Measurements from ENCODE around the gene STK4. TPM values are rescaled to one million over a fixed set of nuclear protein-coding genes. Genes with fewer than 3 reads are reported as not detected.
A peak's percentile ranks its signal among the peaks of the same experiment; 100 is the strongest.

Gene STK4
- total RNA-seq, result 100 to 1,000 TPM; 157 to 264 TPM

DNA sequence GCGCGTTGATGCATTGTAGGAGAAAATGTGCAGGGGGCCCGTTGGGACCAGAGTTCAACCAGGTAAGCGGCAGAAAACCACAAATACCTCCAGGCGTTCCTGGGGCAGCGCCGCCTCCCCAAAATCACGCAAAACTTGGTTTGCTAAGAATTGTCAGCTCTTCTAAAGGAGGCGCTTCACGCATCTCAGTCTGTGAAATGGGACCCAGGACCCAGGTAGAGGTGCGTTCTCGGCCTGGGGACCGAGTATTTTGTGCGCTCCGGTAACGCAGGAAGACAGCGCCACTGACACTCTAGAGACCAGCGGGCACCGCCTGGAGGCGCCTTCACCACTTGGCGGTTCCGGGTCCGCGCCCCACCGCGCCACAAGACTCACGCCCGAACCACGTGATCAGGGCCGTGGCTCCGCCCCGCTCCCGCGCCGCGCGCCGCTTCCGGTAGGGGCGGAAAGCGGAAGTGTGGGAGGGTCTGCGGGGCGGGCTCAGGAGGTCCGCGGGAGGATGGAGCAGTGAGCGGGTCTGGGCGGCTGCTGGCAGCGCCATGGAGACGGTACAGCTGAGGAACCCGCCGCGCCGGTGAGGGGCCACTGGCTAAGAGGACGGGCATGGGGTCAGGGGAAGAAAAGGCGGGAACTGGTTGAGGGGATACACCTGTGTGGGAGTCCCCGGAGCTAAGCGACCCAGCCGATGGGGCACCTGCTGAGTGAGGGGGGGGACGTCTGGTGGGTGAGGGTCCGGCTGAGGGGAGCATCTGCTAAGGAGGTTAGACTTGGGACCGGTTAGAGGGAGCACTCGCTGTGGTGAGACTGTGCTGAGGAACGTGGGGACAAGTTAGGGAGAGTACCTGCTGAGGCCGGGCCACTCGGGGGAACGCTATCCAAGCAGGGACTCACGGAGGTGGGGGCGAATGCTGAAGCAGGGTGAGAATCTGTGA lies at the start of gene STK4:
STK4 (plus strand) TSS at position 483 of the 932 bp plus-strand sequence; CDS start at position 540, 57 bp downstream.
- peaks cover 20% of the 10 kb centered on the region for H3K36me3 Mint-ChIP-seq
- H3K27ac Mint-ChIP-seq, result peak within 1 kb of the TSS; percentile 93 to 96
- ATAC-seq (peak; percentile 93 to 96), DNase-seq (ENCODE audit: low spot score) (peak; percentile 96)
- no peaks in the 10 kb centered on the region for H3K27me3 Mint-ChIP-seq
- H3K4me1 Mint-ChIP-seq (ENCODE audit: low read depth in 2 of 2), result peaks cover 61 to 75% of the 10 kb centered on the region in 2 donors
- peak within 1 kb of the TSS; percentile 94 for H3K4me3 Mint-ChIP-seq
- no peaks in the 10 kb centered on the region for H3K9me3 Mint-ChIP-seq

DNA sequence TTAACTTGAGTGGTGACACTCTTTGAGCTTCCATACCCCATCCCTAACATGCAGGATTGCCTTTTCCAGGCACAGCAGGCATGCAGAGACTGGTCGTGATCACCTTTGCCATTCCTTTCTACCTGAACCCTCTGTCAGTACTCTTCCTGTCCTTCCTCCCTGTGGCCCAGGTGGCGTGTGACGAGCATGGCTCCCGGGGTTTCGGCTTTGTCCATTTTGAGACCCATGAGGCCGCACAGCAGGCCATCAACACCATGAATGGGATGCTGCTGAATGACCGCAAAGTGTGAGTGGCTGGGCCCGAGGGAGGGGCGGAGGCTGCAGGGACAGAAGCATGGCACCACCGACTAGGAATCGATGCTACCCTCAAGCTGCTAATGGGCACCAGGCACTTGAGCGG lies 49.7 kb upstream of the STK4 start:
- H3K27ac Mint-ChIP-seq, result no peak overlapping the region
- no peak for DNase-seq (ENCODE audit: low spot score)
- H3K4me3 Mint-ChIP-seq, result no peak overlapping the region
- H3K36me3 Mint-ChIP-seq, result no peaks in the 10 kb centered on the region
- H3K9me3 Mint-ChIP-seq, result no peaks in the 10 kb centered on the region
- H3K27me3 Mint-ChIP-seq, result no peaks in the 10 kb centered on the region
- H3K4me1 Mint-ChIP-seq (ENCODE audit: low read depth in 2 of 2), result peaks cover 7 to 16% of the 10 kb centered on the region in 2 donors
- no peak for ATAC-seq

DNA sequence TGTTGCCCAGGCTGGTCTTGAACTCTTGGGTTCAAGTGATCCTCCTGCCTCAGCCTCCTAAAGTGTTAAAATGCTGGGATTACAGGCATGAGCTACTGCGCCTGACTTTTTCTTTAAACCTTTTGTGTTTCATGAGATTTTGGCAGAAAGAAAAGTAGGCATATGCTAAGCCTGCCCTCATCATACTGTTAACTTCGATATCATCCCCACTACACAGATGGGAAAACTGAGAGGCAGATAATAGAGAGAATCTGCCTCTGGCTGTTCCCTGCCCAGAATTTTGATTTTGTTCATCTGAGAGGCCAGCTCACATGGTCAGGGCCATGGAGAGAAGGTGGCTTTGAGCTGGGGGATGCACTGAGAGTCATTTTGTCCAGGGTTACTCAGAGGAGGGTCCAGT lies 48.9 kb upstream of the STK4 start:
- no peaks in the 10 kb centered on the region for H3K9me3 Mint-ChIP-seq
- no peaks in the 10 kb centered on the region for H3K27me3 Mint-ChIP-seq
- no peaks in the 10 kb centered on the region for H3K36me3 Mint-ChIP-seq
- DNase-seq (ENCODE audit: low spot score) (no peak), ATAC-seq (no peak)
- no peak overlapping the region for H3K27ac Mint-ChIP-seq
- H3K4me1 Mint-ChIP-seq (ENCODE audit: low read depth in 2 of 2), result peaks cover 7 to 16% of the 10 kb centered on the region in 2 donors
- no peak overlapping the region for H3K4me3 Mint-ChIP-seq

DNA sequence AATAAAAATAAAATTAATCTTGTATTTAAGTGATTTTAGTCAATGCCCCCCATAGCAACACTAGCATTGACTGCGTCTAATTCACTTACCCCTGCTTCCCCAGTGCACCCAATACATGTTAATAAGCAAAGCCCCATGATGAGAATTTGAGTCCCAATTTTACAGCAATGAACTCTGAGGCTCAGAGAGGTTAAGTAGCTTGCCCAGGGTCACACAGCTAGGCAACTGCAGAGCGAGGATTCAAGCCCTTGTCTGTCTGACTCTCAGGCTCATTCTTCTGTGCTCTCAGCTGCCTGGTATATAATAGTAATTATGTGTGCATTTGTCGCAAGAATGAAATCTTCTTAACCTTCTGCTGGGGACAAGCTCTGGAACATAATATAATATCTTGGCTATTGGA lies 48.0 kb upstream of the STK4 start:
- Mint-ChIP-seq H3K27ac (no peak overlapping the region), H3K27me3 (no peaks in the 10 kb centered on the region), H3K9me3 (no peaks in the 10 kb centered on the region), H3K4me1 (ENCODE audit: low read depth in 2 of 2) (peaks cover 7 to 11% of the 10 kb centered on the region in 2 donors), H3K36me3 (no peaks in the 10 kb centered on the region), H3K4me3 (no peak overlapping the region)
- no peak for ATAC-seq
- DNase-seq (ENCODE audit: low spot score), result no peak

DNA sequence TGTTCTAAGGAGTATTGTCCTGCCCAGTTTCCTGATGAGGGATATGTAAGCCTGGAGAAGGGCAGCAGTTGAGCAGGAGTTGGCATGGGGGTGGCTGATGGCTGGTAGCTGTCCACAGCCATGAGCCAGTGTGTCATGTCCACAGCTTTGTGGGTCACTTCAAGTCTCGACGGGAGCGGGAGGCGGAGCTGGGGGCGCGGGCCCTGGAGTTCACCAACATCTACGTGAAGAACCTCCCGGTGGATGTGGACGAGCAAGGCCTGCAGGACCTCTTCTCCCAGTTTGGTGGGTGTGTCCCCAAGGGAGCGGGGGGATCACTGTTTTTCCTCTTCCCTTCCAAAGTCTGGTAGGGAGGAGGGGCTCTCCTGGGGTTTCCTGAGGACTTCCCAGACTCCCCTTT lies 47.6 kb upstream of the STK4 start:
- H3K27ac Mint-ChIP-seq, result no peak overlapping the region
- no peaks in the 10 kb centered on the region for H3K27me3 Mint-ChIP-seq
- H3K9me3 Mint-ChIP-seq, result no peaks in the 10 kb centered on the region
- H3K4me1 Mint-ChIP-seq (ENCODE audit: low read depth in 2 of 2), result peaks cover 7 to 8% of the 10 kb centered on the region in 2 donors
- ATAC-seq (no peak), DNase-seq (ENCODE audit: low spot score) (no peak)
- no peaks in the 10 kb centered on the region for H3K36me3 Mint-ChIP-seq
- no peak overlapping the region for H3K4me3 Mint-ChIP-seq

- Mint-ChIP-seq H3K4me1 (ENCODE audit: low read depth in 2 of 2) (no peaks in the 10 kb centered on the region), H3K36me3 (no peaks in the 10 kb centered on the region), H3K27me3 (no peaks in the 10 kb centered on the region), H3K27ac (no peak overlapping the region), H3K4me3 (no peak overlapping the region), H3K9me3 (no peaks in the 10 kb centered on the region)
- ATAC-seq, result no peak
- DNase-seq (ENCODE audit: low spot score), result no peak
Observed at GRCh38 chr20:44921447-44921846, 44.9 kb upstream of the STK4 start.

GRCh38 chr20:44924541-44924940 lies 41.8 kb upstream of the STK4 start:
- Mint-ChIP-seq H3K4me1 (ENCODE audit: low read depth in 2 of 2) (no peaks in the 10 kb centered on the region), H3K27ac (no peak overlapping the region), H3K9me3 (no peaks in the 10 kb centered on the region), H3K27me3 (no peaks in the 10 kb centered on the region), H3K4me3 (no peak overlapping the region), H3K36me3 (no peaks in the 10 kb centered on the region)
- ATAC-seq (no peak), DNase-seq (ENCODE audit: low spot score) (no peak)

DNA sequence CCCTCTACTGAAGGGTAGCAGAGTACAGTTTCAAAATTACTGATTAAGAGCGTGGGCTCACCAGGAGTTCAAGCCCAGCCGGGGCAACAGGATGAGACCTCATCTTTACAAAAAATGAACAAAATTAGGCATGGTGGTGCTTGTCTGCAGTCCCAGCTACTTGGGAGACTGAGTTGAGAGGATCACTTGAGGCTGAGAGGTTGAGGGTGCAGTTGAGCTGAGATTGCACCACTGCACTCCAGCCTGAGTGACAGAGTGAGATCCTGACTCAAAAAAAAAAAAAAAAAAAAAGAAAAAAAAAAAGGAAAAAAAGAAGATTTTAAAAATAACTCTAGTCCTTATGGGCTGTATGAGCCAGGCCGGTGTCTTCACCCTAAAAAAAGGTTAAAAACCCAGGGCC lies 37.7 kb upstream of the STK4 start:
- Mint-ChIP-seq H3K9me3 (no peaks in the 10 kb centered on the region), H3K27me3 (no peaks in the 10 kb centered on the region), H3K36me3 (no peaks in the 10 kb centered on the region), H3K4me3 (no peak overlapping the region), H3K4me1 (ENCODE audit: low read depth in 2 of 2) (no peaks in the 10 kb centered on the region), H3K27ac (no peak overlapping the region)
- no peak for ATAC-seq
- no peak for DNase-seq (ENCODE audit: low spot score)

DNA sequence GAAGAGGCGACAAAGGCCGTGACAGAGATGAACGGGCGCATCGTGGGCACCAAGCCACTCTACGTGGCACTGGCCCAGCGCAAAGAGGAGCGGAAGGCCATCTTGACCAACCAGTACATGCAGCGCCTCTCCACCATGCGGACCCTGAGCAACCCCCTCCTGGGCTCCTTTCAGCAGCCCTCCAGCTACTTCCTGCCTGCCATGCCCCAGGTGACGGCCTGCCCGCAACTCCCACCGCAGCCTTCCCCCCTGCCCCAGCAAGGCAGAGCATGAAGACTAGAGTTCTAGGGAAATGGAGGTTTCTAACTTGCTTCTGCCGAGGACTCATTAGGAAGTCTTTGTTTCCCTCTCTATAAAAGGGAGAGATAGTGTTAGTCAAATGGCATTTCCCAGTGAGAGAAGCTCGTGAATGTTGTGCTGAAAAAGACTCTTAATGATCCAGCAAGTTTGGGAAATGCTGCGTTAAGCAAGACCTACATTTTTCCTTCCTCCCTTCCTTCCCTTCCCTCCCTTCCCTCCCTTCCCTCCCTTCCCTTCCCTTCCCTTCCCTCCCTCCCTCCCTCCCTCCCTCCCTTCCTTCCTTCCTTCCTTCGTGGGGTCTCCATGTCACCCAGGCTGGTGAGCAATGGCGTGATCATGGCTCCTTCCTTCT lies 35.7 kb upstream of the STK4 start:
- Mint-ChIP-seq H3K27me3 (no peaks in the 10 kb centered on the region), H3K27ac (no peak overlapping the region), H3K9me3 (no peaks in the 10 kb centered on the region), H3K4me3 (no peak overlapping the region), H3K36me3 (peaks cover 5% of the 10 kb centered on the region), H3K4me1 (ENCODE audit: low read depth in 2 of 2) (no peaks in the 10 kb centered on the region)
- ATAC-seq, result peak in 1 of 2 donors; percentile 32
- no peak for DNase-seq (ENCODE audit: low spot score)

DNA sequence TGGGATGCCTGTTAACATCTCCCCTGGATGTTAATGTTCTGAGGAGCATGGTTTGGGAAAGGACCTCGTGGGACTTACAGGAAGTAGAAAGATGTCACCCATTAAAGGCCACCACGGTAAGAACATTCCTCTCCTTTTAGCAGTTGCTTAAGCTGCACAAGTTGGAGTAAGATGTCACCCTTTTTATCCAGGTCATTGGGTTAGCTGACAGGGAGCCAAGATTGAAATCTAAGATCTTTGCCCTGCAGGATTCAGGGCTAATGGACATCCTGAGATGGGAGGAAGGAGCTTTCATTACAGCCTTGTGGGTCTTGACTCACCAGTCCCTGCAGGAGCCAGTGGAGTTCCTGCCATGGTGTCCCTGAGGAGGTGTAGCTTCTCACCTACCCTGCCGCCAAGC lies 34.4 kb upstream of the STK4 start:
- H3K27ac Mint-ChIP-seq, result no peak overlapping the region
- ATAC-seq (no peak), DNase-seq (ENCODE audit: low spot score) (no peak)
- H3K27me3 Mint-ChIP-seq, result no peaks in the 10 kb centered on the region
- H3K9me3 Mint-ChIP-seq, result no peaks in the 10 kb centered on the region
- H3K4me1 Mint-ChIP-seq (ENCODE audit: low read depth in 2 of 2), result no peaks in the 10 kb centered on the region
- peaks cover 6% of the 10 kb centered on the region for H3K36me3 Mint-ChIP-seq
- no peak overlapping the region for H3K4me3 Mint-ChIP-seq

GRCh38 chr20:44932916-44933315 lies 33.4 kb upstream of the STK4 start:
- Mint-ChIP-seq H3K36me3 (peaks cover 6% of the 10 kb centered on the region), H3K27me3 (no peaks in the 10 kb centered on the region), H3K4me1 (ENCODE audit: low read depth in 2 of 2) (no peaks in the 10 kb centered on the region), H3K4me3 (no peak overlapping the region), H3K27ac (no peak overlapping the region), H3K9me3 (no peaks in the 10 kb centered on the region)
- ATAC-seq (peak in 1 of 2 donors; percentile 28), DNase-seq (ENCODE audit: low spot score) (no peak)

GRCh38 chr20:44936510-44936909 lies 29.8 kb upstream of the STK4 start:
- peaks cover 15% of the 10 kb centered on the region for H3K36me3 Mint-ChIP-seq
- ATAC-seq (no peak), DNase-seq (ENCODE audit: low spot score) (no peak)
- peaks cover 0 to 3% of the 10 kb centered on the region in 2 donors for H3K4me1 Mint-ChIP-seq (ENCODE audit: low read depth in 2 of 2)
- no peak overlapping the region for H3K27ac Mint-ChIP-seq
- no peaks in the 10 kb centered on the region for H3K27me3 Mint-ChIP-seq
- no peaks in the 10 kb centered on the region for H3K9me3 Mint-ChIP-seq
- H3K4me3 Mint-ChIP-seq, result no peak overlapping the region

- Mint-ChIP-seq H3K27ac (no peak overlapping the region), H3K9me3 (no peaks in the 10 kb centered on the region), H3K27me3 (no peaks in the 10 kb centered on the region), H3K36me3 (peaks cover 21% of the 10 kb centered on the region), H3K4me3 (no peak overlapping the region), H3K4me1 (ENCODE audit: low read depth in 2 of 2) (peaks cover 0 to 7% of the 10 kb centered on the region in 2 donors)
- no peak for DNase-seq (ENCODE audit: low spot score)
- ATAC-seq, result no peak
Observed at GRCh38 chr20:44938637-44939036, 27.7 kb upstream of the STK4 start.

DNA sequence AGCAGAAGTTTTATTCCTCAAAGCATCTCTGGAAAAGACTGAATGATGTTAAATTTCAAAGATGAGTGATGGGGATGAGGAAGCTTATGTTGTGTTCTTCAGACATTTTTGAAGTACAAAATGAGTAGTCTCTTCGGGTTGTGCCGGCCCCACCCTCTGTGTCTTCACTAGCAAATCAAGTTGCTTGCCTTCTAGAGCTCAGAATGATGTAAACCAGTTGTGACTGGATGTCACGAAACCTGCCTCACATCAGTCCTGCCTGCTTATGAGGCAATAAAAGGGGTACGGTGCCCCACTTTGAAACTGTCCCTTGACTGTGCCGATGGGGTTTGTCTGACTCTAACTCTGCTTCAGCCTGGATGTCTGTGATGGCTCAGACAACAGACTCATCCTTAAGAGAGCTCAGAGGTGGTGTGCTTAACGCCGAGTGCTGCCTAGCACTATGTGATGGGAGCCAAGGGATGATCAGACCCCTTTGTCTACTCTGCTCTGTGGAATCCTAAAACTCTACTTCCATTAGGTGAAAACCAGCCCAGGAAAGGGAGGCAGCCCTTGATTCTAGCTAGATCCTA lies 25.1 kb upstream of the STK4 start:
- Mint-ChIP-seq H3K4me3 (no peak overlapping the region), H3K27me3 (no peaks in the 10 kb centered on the region), H3K9me3 (no peaks in the 10 kb centered on the region), H3K36me3 (peaks cover 20% of the 10 kb centered on the region), H3K4me1 (ENCODE audit: low read depth in 2 of 2) (peaks cover under 1 to 7% of the 10 kb centered on the region in 2 donors), H3K27ac (no peak overlapping the region)
- no peak for DNase-seq (ENCODE audit: low spot score)
- ATAC-seq, result no peak

Data from natural killer cell treated with Interleukin-12 subunit alpha and Interleukin-12 subunit beta and Interleukin-15 and Interleukin-18, amount 100 ng/mL, for 72 hours (primary cell).